ENCODE measurements around the gene NFKBIA.
"Not testable (repeated sequence)": the region's sequence is repeated elsewhere in the genome, so short reads cannot be mapped to it uniquely, and the experiment has no call there.

NFKBIA gene

GRCh38 chr14:35389315-35389667, 15.3 kb downstream of the NFKBIA start:
- no peak for DNase-seq

- DNase-seq: no peak
Measured at GRCh38 chr14:35388656-35389314, 15.8 kb downstream of the NFKBIA start.

- no peak for DNase-seq
Measured at GRCh38 chr14:35387713-35388579, 16.6 kb downstream of the NFKBIA start.

- DNase-seq: no peak
Measured at GRCh38 chr14:35387219-35387618, 17.3 kb downstream of the NFKBIA start.

GRCh38 chr14:35386673-35387125, 17.9 kb downstream of the NFKBIA start:
- DNase-seq: no peak

GRCh38 chr14:35385042-35385839, 19.3 kb downstream of the NFKBIA start:
- DNase-seq: peak; percentile 86

- DNase-seq: no peak
Measured at GRCh38 chr14:35384455-35385041, 20.0 kb downstream of the NFKBIA start.

GRCh38 chr14:35383569-35384454, 20.7 kb downstream of the NFKBIA start:
- DNase-seq: no peak

GRCh38 chr14:35380794-35381193, 23.8 kb downstream of the NFKBIA start:
- no peak for DNase-seq

- DNase-seq: not testable (repeated sequence)
Measured at GRCh38 chr14:35379234-35379933, 25.2 kb downstream of the NFKBIA start.

GRCh38 chr14:35378425-35379233, 25.9 kb downstream of the NFKBIA start:
- DNase-seq: no peak

- DNase-seq: no peak
Measured at GRCh38 chr14:35375558-35376025, 29.0 kb downstream of the NFKBIA start.

- no peak for DNase-seq
Measured at GRCh38 chr14:35374263-35374712, 30.3 kb downstream of the NFKBIA start.

- not testable (repeated sequence) for DNase-seq
Measured at GRCh38 chr14:35373208-35373607, 31.3 kb downstream of the NFKBIA start.

- no peak for DNase-seq
Measured at GRCh38 chr14:35370969-35371368, 33.6 kb downstream of the NFKBIA start.

GRCh38 chr14:35369701-35370191, 34.8 kb downstream of the NFKBIA start:
- DNase-seq: no peak

- no peak for DNase-seq
Measured at GRCh38 chr14:35368583-35369392, 35.8 kb downstream of the NFKBIA start.

GRCh38 chr14:35368139-35368460, 36.4 kb downstream of the NFKBIA start:
- DNase-seq: no peak

- DNase-seq: no peak
Measured at GRCh38 chr14:35367056-35367372, 37.5 kb downstream of the NFKBIA start.

All from NCI-H446 treated with DMSO at 0.1 percent for 48 hours (cell line).